GM23338 (cell line): ENCODE measurements around the gene APOBEC3A. TPM values are rescaled to one million over a fixed set of nuclear protein-coding genes. Genes with fewer than 3 reads are reported as not detected.

ENCODE experiments used
- ATAC-seq: fragments of 200-7000 bp; cut with Tn5 transposase; 3 replicates; pipeline ENCODE4 v1.9.1; 2020
- DNase-seq: peaks from one replicate; pipeline ENCODE4 v3.0.0-alpha.2; 2015; ENCODE audit warnings: low spot score
- H2AFZ ChIP-seq: fragments of 200-600 bp; sonication (generic); 2 replicates; pipeline ENCODE4 v1.8.0; 2016; ENCODE audit warnings: antibody characterized with exemption, mild to moderate bottlenecking, moderate library complexity
- H3F3A ChIP-seq: fragments of 200-600 bp; sonication (generic); replicated peaks from 2 replicates; pipeline ENCODE4 v1.8.0; 2017; ENCODE audit warnings: antibody characterized with exemption, mixed run types, low read depth
- H3K27ac ChIP-seq: fragments of 200-600 bp; sonication (generic); 2 replicates; pipeline ENCODE4 v1.6.1; 2016; ENCODE audit warnings: low read depth
- H3K27me3 ChIP-seq: fragments of 200-600 bp; sonication (generic); 2 replicates; pipeline ENCODE4 v1.8.0; 2016; ENCODE audit warnings: mild to moderate bottlenecking, mixed run types, moderate library complexity; ENCODE audit not compliant: insufficient read depth
- H3K36me3 ChIP-seq: fragments of 200-600 bp; sonication (generic); 2 replicates; pipeline ENCODE4 v1.8.0; 2016; ENCODE audit warnings: mild to moderate bottlenecking; ENCODE audit not compliant: insufficient read depth
- H3K4me1 ChIP-seq: fragments of 200-600 bp; sonication (generic); 2 replicates; pipeline ENCODE4 v1.8.0; 2016; ENCODE audit warnings: mild to moderate bottlenecking, moderate library complexity; ENCODE audit not compliant: insufficient read depth
- H3K4me2 ChIP-seq: fragments of 200-600 bp; sonication (generic); 2 replicates; pipeline ENCODE4 v1.7.1; 2017; ENCODE audit warnings: mixed run types
- H3K4me3 ChIP-seq: fragments of 200-600 bp; sonication (generic); 2 replicates; pipeline ENCODE4 v1.6.1; 2016; ENCODE audit warnings: mixed run types
- H3K79me2 ChIP-seq: fragments of 200-600 bp; sonication (generic); replicated peaks from 2 replicates; pipeline ENCODE4 v1.8.0; 2017; ENCODE audit warnings: mild to moderate bottlenecking; ENCODE audit not compliant: insufficient read depth
- H3K9me2 ChIP-seq: fragments of 200-600 bp; sonication (generic); 2 replicates; pipeline ENCODE4 v1.8.0; 2017; ENCODE audit not compliant: insufficient read depth
- H4K20me1 ChIP-seq: fragments of 200-600 bp; sonication (generic); replicated peaks from 2 replicates; pipeline ENCODE4 v1.8.0; 2017; ENCODE audit warnings: mild to moderate bottlenecking; ENCODE audit not compliant: insufficient read depth
- H3K27ac Mint-ChIP-seq: 2 replicates; pipeline ENCODE4 v1.8.0; 2020; ENCODE audit warnings: inconsistent platforms, mild to moderate bottlenecking, moderate library complexity, mixed read lengths
- H3K27me3 Mint-ChIP-seq: 3 replicates; pipeline ENCODE4 v1.8.0; 2022; ENCODE audit warnings: low read depth, mild to moderate bottlenecking, moderate library complexity, mixed read lengths, inconsistent platforms; ENCODE audit not compliant: insufficient read depth, poor library complexity
- H3K36me3 Mint-ChIP-seq: 3 replicates; pipeline ENCODE4 v1.8.0; 2021; ENCODE audit warnings: low read depth, mild to moderate bottlenecking, inconsistent platforms, moderate library complexity, mixed read lengths
- H3K4me1 Mint-ChIP-seq: 3 replicates; pipeline ENCODE4 v1.8.0; 2020; ENCODE audit warnings: mild to moderate bottlenecking, inconsistent platforms, mixed read lengths
- H3K4me3 Mint-ChIP-seq: 3 replicates; pipeline ENCODE4 v1.8.0; 2021; ENCODE audit warnings: moderate library complexity, mild to moderate bottlenecking, inconsistent platforms, mixed read lengths
- H3K9me3 Mint-ChIP-seq: 3 replicates; pipeline ENCODE4 v1.8.0; 2020; ENCODE audit warnings: moderate library complexity, mild to moderate bottlenecking, inconsistent platforms, mixed read lengths
- CREB1 ChIP-seq: fragments of 250-450 bp; sonication (Bioruptor Pico); IDR thresholded peaks from 2 replicates; pipeline ENCODE4 v1.5.0; 2020; ENCODE audit warnings: low read depth, mild to moderate bottlenecking, moderate library complexity
- EZH2 ChIP-seq: fragments of 200-600 bp; sonication (generic); IDR thresholded peaks from one replicate; pipeline ENCODE4 v1.8.0; 2017; ENCODE audit warnings: antibody characterized with exemption, mild to moderate bottlenecking, low read depth; ENCODE audit not compliant: unreplicated experiment
- EZH2phosphoT487 ChIP-seq: fragments of 200-600 bp; sonication (generic); IDR thresholded peaks from one replicate; pipeline ENCODE4 v1.8.1; 2018; ENCODE audit warnings: antibody characterized with exemption; ENCODE audit not compliant: unreplicated experiment
- JUNB ChIP-seq: IDR thresholded peaks from one replicate; pipeline ENCODE4 v1.6.1; 2016; ENCODE audit warnings: antibody characterized with exemption; ENCODE audit not compliant: unreplicated experiment
- NANOG ChIP-seq: IDR thresholded peaks from 2 replicates; pipeline ENCODE4 v1.6.1; 2016; ENCODE audit warnings: antibody characterized with exemption, borderline replicate concordance
- POLR2AphosphoS5 ChIP-seq: IDR thresholded peaks from 2 replicates; pipeline ENCODE4 v1.6.1; 2016; ENCODE audit warnings: antibody characterized with exemption, low read depth
- STAT1 ChIP-seq: IDR thresholded peaks from one replicate; pipeline ENCODE4 v1.6.1; 2016; ENCODE audit warnings: antibody characterized with exemption; ENCODE audit not compliant: unreplicated experiment
- ZNF114 ChIP-seq: fragments of 250-450 bp; sonication (Bioruptor Pico); IDR thresholded peaks from 2 replicates; pipeline ENCODE4 v1.5.0; 2020; ENCODE audit warnings: mild to moderate bottlenecking, moderate library complexity
- ZNF331 ChIP-seq: fragments of 250-450 bp; sonication (Bioruptor Pico); IDR thresholded peaks from 2 replicates; pipeline ENCODE4 v1.5.0; 2020; ENCODE audit warnings: low read depth, mild to moderate bottlenecking, moderate library complexity
- ZNF462 ChIP-seq: fragments of 250-450 bp; sonication (Bioruptor Pico); IDR thresholded peaks from 2 replicates; pipeline ENCODE4 v1.5.0; 2020; ENCODE audit warnings: mild to moderate bottlenecking, moderate library complexity
- polyA plus RNA-seq: library from polyadenylated mRNA; unstranded; fragments of >200 nt; fragmentation: Nextera tagmentation; extraction: Ambion mirVana; gene quantifications from 2 replicates; pipeline ENCODE4 v1.2.1, GENCODE V29; 2016
- total RNA-seq: library from RNA; depleted of rRNA; stranded (reverse); fragments of >200 nt; shearing (Covaris generic); gene quantifications from 2 replicates; pipeline ENCODE4 v1.2.3, GENCODE V29; 2014
- TF ChIP-seq, protein P1 (sequence below), 2 experiments: fragments of 200-600 bp in 1 of 2; sonication (generic) in 1 of 2; conservative IDR thresholded peaks; 2 replicates each; pipeline versions ENCODE4 v1.5.1 to v1.6.1; 2016 to 2017; ENCODE audit warnings: antibody characterized with exemption in 2 of 2, low read depth in 2 of 2, mild to moderate bottlenecking in 2 of 2, moderate library complexity in 1 of 2
- TF ChIP-seq, protein P2 (sequence below): IDR thresholded peaks from 2 replicates; pipeline ENCODE4 v1.6.1; 2016; ENCODE audit warnings: antibody characterized with exemption
- TF ChIP-seq, protein P3 (sequence below): IDR thresholded peaks from one replicate; pipeline ENCODE4 v1.6.1; 2018; ENCODE audit warnings: antibody characterized with exemption; ENCODE audit not compliant: unreplicated experiment

APOBEC3A gene
- total and polyA plus RNA-seq, 2 experiments from 2014 or later: 0.21 TPM; not detected in 1

DNA sequence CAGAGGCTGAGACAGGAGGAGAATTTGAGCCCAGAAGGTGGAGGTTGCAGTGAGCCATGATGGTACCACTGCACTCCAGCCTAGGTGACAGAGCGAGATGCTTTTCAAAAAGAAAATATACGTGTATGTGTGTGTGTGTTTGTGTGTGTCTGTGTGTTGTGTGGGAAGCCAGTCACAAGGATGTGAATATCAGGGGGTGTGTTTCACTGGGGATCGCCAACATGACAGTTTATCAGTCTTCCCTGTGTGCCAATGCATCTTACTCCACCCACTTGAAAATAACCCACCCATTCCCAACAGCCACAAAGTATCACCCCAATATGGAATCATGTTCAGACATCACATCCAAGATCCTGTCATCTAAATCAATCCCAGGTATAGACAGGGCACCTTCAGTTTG is 14.4 kb downstream of the APOBEC3A start:
- DNase-seq (no peak), ATAC-seq (no peak)
- TF ChIP-seq ZNF331 (CRISPR knock-in tag): no peak
- TF ChIP-seq STAT1: no peak
- no peak for TF ChIP-seq EZH2phosphoT487
- TF ChIP-seq, protein P1, sequence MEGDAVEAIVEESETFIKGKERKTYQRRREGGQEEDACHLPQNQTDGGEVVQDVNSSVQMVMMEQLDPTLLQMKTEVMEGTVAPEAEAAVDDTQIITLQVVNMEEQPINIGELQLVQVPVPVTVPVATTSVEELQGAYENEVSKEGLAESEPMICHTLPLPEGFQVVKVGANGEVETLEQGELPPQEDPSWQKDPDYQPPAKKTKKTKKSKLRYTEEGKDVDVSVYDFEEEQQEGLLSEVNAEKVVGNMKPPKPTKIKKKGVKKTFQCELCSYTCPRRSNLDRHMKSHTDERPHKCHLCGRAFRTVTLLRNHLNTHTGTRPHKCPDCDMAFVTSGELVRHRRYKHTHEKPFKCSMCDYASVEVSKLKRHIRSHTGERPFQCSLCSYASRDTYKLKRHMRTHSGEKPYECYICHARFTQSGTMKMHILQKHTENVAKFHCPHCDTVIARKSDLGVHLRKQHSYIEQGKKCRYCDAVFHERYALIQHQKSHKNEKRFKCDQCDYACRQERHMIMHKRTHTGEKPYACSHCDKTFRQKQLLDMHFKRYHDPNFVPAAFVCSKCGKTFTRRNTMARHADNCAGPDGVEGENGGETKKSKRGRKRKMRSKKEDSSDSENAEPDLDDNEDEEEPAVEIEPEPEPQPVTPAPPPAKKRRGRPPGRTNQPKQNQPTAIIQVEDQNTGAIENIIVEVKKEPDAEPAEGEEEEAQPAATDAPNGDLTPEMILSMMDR (conservative IDR thresholded peaks at IDR 0.05; ENCODE audit: low read depth in 2 of 2): no peak
- no peak for TF ChIP-seq ZNF462 (CRISPR knock-in tag)
- no peak for TF ChIP-seq CREB1 (CRISPR knock-in tag)
- TF ChIP-seq POLR2AphosphoS5: no peak
- no peak for TF ChIP-seq JUNB
- TF ChIP-seq NANOG: no peak
- TF ChIP-seq, protein P2, sequence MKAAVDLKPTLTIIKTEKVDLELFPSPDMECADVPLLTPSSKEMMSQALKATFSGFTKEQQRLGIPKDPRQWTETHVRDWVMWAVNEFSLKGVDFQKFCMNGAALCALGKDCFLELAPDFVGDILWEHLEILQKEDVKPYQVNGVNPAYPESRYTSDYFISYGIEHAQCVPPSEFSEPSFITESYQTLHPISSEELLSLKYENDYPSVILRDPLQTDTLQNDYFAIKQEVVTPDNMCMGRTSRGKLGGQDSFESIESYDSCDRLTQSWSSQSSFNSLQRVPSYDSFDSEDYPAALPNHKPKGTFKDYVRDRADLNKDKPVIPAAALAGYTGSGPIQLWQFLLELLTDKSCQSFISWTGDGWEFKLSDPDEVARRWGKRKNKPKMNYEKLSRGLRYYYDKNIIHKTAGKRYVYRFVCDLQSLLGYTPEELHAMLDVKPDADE: no peak
- TF ChIP-seq, protein P3, sequence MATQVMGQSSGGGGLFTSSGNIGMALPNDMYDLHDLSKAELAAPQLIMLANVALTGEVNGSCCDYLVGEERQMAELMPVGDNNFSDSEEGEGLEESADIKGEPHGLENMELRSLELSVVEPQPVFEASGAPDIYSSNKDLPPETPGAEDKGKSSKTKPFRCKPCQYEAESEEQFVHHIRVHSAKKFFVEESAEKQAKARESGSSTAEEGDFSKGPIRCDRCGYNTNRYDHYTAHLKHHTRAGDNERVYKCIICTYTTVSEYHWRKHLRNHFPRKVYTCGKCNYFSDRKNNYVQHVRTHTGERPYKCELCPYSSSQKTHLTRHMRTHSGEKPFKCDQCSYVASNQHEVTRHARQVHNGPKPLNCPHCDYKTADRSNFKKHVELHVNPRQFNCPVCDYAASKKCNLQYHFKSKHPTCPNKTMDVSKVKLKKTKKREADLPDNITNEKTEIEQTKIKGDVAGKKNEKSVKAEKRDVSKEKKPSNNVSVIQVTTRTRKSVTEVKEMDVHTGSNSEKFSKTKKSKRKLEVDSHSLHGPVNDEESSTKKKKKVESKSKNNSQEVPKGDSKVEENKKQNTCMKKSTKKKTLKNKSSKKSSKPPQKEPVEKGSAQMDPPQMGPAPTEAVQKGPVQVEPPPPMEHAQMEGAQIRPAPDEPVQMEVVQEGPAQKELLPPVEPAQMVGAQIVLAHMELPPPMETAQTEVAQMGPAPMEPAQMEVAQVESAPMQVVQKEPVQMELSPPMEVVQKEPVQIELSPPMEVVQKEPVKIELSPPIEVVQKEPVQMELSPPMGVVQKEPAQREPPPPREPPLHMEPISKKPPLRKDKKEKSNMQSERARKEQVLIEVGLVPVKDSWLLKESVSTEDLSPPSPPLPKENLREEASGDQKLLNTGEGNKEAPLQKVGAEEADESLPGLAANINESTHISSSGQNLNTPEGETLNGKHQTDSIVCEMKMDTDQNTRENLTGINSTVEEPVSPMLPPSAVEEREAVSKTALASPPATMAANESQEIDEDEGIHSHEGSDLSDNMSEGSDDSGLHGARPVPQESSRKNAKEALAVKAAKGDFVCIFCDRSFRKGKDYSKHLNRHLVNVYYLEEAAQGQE: no peak
- no peak for TF ChIP-seq ZNF114 (CRISPR knock-in tag)
- TF ChIP-seq EZH2: no peak
- no peaks in the 10 kb centered on the region for H3K9me2 ChIP-seq
- no peak overlapping the region for H3K27ac ChIP-seq
- no peaks in the 10 kb centered on the region for H3K27me3 ChIP-seq
- H4K20me1 ChIP-seq: no peaks in the 10 kb centered on the region
- Mint-ChIP-seq H3K4me3 (no peak overlapping the region), H3K9me3 (peaks cover 28% of the 10 kb centered on the region), H3K36me3 (peaks cover 17% of the 10 kb centered on the region; the same call in 2 of the 3 replicates), H3K27ac (no peak overlapping the region), H3K4me1 (no peaks in the 10 kb centered on the region; the same call in 2 of the 3 replicates), H3K27me3 (peaks cover 6% of the 10 kb centered on the region)
- H3K4me2 ChIP-seq: no peak overlapping the region
- no peak overlapping the region for H3K4me3 ChIP-seq
- H3K4me1 ChIP-seq: no peaks in the 10 kb centered on the region
- no peak overlapping the region for H2AFZ ChIP-seq
- H3F3A ChIP-seq: no peaks in the 10 kb centered on the region
- H3K36me3 ChIP-seq: peaks cover 6% of the 10 kb centered on the region; the same call in 1 of the 2 replicates
- no peaks in the 10 kb centered on the region for H3K79me2 ChIP-seq
